CD4-positive, alpha-beta T cell treated with Interleukin-4 for 4 hours (primary cell): ENCODE data around the gene ZNF470.

ENCODE experiments used
- DNase-seq: peaks from one replicate; pipeline ENCODE4 v3.0.0-alpha.2; 2020

Gene ZNF470

GRCh38 chr19:56611288-56611687 lies 44.0 kb downstream of the ZNF470 start:
- DNase-seq: no peak

GRCh38 chr19:56612737-56613136 lies 45.5 kb downstream of the ZNF470 start:
- DNase-seq: no peak

GRCh38 chr19:56613639-56614038 lies 46.4 kb downstream of the ZNF470 start:
- no peak for DNase-seq

GRCh38 chr19:56617531-56617930 lies 50.3 kb downstream of the ZNF470 start:
- no peak for DNase-seq

DNA sequence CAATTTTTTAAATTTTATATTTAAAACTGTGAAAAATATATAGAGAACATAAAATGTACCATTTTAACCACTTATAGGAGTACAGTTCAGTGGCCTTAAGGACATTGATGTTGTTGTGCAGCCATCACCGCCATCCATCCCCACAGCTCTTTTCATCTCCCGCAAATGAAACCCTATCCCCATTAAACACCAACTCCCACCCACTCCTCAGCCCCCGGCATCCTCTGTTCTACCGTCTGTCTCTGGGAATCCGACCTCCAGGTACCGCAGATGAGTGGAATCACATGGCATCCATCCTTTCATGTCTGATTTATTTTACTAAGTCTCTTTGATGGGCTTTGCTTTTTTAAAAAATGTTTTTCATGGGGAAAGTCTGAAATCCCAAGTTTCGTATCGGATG lies 51.9 kb downstream of the ZNF470 start:
- no peak for DNase-seq

DNA sequence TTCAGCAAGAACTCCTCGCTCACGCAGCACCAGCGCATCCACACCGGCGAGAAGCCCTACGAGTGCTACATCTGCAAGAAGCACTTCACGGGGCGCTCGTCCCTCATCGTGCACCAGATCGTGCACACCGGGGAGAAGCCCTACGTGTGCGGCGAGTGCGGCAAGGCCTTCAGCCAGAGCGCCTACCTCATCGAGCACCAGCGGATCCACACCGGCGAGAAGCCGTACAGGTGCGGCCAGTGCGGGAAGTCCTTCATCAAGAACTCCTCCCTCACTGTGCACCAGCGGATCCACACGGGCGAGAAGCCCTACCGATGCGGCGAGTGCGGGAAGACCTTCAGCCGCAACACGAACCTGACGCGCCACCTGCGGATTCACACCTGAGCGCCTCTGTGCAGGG lies 55.1 kb downstream of the ZNF470 start:
- DNase-seq: no peak

GRCh38 chr19:56623006-56623405 lies 55.7 kb downstream of the ZNF470 start:
- DNase-seq: no peak

DNA sequence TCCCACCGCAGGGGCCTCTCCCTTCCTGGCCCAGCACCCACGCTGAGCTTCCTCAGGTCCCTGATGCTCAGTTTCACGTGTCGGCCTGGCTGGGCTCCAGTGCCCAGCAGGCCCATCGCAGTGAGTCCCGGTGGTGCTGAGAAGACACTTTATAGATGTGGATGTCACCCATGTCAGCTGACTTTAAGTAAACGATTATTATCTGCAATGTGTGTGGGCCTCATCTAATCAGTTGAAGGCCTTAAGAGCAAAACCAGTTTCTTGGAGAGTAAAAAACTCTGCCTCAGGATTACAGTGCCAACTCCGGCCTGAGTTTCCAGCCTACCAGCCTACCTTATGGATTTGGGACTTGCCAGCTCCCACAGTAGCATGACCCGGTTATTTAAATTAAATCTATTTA lies 58.4 kb downstream of the ZNF470 start:
- no peak for DNase-seq

- DNase-seq: no peak
Observed at GRCh38 chr19:56633021-56633420, 65.8 kb downstream of the ZNF470 start.

GRCh38 chr19:56637976-56638555 lies 70.8 kb downstream of the ZNF470 start:
- DNase-seq: no peak
